ENCODE results near the gene ALDH2.
"Not testable (repeated sequence)": the region's sequence is repeated elsewhere in the genome, so short reads cannot be mapped to it uniquely, and the experiment has no call there.

Gene ALDH2

GRCh38 chr12:111824312-111824711 is 57.6 kb downstream of the ALDH2 start:
- in situ Hi-C loops (cut with MboI; ENCODE audit: low sequenced_read_pairs) = not testable (repeated sequence)

DNA sequence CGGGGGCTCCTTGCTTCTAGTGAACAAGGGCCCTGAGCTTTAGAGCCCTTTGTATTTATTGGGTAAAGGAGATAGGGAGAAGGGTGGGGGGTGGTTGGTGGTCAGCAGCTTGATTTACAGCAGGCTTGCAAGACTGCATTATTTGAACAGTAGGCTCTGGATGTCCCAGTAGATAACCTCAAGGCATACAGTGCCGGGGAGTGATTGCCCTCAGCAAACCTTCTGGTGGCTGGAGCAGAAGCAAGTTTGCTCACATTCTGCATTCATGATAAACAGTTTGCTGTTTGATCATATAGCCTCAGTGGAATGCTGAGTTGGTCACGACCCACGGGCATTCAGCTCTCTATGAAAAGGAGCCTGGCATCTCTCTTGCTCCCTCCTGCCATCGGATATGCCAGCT is 58.8 kb downstream of the ALDH2 start:
- in situ Hi-C loops (cut with MboI; ENCODE audit: low sequenced_read_pairs) = no loop called here

DNA sequence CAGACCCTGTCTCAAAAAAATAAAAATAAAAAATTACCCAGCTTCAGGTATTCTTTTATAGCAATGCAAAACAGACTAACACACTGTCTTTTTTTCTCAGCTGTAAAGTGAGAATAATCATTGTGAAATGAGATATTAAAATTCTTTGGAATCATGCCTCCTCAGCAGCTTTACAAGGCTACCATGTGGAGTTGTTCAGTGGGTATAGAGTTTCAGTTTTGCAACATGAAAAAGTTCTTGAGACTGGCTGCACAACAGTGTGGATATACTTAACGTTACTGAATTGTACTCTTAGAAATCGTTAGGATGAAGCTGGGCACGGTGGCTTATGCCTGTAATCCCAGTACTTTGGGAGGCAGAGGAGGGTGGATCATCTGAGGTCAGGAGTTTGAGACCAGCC is 59.6 kb downstream of the ALDH2 start:
- in situ Hi-C loops (cut with MboI; ENCODE audit: low sequenced_read_pairs) = no loop called here

GRCh38 chr12:111826992-111827391 is 60.3 kb downstream of the ALDH2 start:
- in situ Hi-C loops (cut with MboI; ENCODE audit: low sequenced_read_pairs) = no loop called here

- in situ Hi-C loops (cut with MboI; ENCODE audit: low sequenced_read_pairs) = no loop called here
These were observed 61.2 kb downstream of the ALDH2 start for GRCh38 chr12:111827907-111828306.

GRCh38 chr12:111828338-111828979 is 61.7 kb downstream of the ALDH2 start:
- in situ Hi-C loops (cut with MboI; ENCODE audit: low sequenced_read_pairs) = no loop called here

- in situ Hi-C loops (cut with MboI; ENCODE audit: low sequenced_read_pairs) = not testable (repeated sequence)
These were observed 62.9 kb downstream of the ALDH2 start for GRCh38 chr12:111829635-111830034.

DNA sequence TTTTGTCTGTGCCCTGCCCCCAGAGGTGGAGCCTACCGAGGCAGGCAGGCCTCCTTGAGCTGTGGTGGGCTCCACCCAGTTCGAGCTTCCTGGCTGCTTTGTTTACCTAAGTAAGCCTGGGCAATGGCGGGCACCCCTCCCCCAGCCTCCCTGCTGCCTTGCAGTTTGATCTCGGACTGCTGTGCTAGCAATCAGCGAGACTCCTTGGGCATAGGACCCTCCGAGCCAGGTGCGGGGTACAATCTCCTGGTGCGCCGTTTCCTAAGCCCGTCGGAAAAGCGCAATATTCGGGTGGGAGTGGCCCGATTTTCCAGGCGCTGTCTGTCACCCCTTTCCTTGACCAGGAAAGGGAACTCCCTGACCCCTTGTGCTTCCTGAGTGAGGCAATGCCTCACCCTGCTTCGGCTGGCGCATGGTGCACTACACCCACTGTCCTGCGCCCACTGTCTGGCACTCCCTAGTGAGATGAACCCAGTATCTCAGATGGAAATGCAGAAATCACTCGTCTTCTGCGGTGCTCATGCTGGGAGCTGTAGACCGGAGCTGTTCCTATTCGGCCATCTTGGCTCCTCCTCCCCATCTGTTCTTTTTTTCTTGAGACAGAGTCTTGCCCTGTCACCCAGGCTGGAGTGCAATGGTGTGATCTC is 68.1 kb downstream of the ALDH2 start:
- in situ Hi-C loops (cut with MboI; ENCODE audit: low sequenced_read_pairs) = not testable (repeated sequence)

DNA sequence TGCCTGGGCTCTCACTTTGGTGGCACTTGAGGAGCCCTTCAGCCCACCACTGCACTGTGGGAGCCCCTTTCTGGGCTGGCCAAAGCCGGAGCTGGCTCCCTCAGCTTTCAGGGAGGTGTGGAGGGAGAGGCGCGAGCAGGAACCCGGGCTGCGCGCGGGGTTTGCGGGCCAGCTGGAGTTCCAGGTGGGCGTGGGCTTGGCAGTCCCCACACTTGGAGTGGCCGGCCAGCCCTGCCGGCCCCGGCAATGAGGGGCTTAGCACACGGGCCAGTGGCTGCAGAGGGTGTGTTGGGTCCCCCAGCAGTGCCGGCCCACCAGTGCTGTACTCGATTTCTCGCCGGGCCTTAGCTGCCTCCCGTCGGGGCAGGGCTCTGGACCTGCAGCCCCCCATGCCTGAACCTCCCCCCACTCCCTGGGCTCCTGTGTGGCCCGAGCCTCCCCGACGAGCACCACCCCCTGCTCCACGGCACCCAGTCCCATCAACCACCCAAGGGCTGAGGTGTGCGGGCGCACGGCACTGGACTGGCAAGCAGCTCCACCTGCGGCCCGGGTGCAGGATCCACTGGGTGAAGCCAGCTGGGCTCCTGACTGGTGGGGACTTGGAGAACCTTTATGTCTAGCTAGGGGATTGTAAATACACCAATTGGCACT is 68.9 kb downstream of the ALDH2 start:
- in situ Hi-C loops (cut with MboI; ENCODE audit: low sequenced_read_pairs) = not testable (repeated sequence)

DNA sequence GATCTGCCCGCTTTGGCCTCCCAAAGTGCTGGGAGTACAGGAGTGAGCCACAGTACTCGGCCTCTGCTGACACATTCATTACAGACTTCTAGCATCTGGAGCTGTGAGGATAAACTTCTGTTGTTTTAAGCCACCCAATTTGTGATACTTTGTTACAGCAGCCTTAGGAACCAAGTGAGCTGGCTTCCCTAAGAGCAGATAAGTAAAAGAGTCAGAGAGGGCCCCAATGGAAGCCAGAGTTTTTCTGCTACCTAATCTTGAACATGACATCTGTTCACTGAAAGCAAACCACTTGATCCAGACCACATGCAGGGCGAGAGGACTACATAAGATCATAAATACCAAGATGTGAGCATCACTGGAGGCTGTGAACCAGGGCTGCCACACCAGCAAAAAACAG is 71.6 kb downstream of the ALDH2 start:
- in situ Hi-C loops (cut with MboI; ENCODE audit: low sequenced_read_pairs) = no loop called here

GRCh38 chr12:111840807-111841206 is 74.1 kb downstream of the ALDH2 start:
- in situ Hi-C loops (cut with MboI; ENCODE audit: low sequenced_read_pairs) = no loop called here

DNA sequence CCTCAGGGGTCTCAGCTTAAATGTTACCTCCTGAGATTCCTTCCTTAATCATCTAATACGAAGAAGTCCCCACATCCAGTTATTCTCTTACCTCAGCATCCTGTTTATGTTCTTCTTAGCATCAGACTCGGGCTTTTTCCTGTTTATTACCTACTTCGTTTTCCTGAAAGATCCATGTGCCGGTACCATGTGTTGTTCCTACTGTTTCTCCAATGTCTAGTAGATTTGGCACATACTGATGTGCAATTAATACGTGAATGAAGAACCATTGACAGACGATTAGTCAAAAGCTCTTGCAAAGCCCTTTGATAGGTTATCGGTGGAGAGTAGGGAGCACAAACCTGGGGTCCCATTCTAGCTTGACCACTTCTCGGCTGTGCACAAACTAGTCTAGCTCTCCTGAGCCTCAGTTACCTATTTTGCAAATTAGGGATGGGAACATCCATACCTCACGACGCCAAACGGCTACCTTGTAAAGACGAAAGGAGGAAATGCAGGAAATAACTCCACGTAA is 74.6 kb downstream of the ALDH2 start:
- in situ Hi-C loops (cut with MboI; ENCODE audit: low sequenced_read_pairs) = no loop called here

DNA sequence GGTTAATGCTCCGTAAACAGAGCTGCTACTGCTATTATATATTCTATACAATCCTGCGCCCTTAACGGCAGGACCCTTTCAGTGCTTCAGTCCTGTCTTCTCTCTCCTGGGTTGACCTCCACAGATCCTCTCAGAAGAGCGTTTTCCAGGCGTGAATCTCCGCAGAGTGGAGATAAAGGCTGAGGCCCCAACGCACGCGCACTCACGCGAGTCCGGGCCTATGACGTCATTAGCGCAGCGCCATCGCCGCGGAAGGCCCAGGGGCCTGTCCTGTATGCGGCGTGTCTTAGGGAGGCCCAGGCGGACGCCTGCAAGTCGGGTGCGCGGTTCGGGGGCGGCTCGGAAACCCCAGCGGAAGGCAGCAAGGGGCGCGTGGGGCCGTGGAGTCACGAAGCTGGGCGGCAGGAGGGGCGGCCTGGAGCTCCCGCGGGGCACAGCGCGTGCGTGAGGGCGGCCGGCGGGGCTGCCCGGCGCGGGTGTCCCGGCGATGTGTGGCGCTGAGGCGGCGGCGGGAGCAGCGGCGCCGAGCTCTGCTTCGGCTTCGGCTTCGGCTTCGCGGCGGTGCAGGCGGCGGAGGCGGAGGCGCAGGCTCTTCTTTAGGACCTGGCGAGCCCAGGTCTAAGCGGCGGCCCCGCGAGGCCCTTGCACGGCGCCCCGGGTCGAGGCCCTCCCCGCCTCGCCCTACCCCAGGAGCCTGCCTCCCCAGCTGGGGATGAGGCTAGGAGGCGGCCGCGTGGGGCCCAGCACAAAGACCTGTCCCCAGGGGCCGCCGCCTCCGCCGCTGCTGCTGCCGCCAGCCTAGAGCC is 75.2 kb downstream of the ALDH2 start, which contains the start of gene MAPKAPK5:
MAPKAPK5 (plus strand) TSS at position 479 of the 806 bp plus-strand sequence. CDS start 506 bp downstream, outside the sequence.
- in situ Hi-C loops (cut with MboI; ENCODE audit: low sequenced_read_pairs) = no loop called here

- in situ Hi-C loops (cut with MboI; ENCODE audit: low sequenced_read_pairs) = no loop called here
These were observed 76.0 kb downstream of the ALDH2 start for GRCh38 chr12:111842556-111843396.

- in situ Hi-C loops (cut with MboI; ENCODE audit: low sequenced_read_pairs) = no loop called here
These were observed 79.3 kb downstream of the ALDH2 start for GRCh38 chr12:111846016-111846415.

- in situ Hi-C loops (cut with MboI; ENCODE audit: low sequenced_read_pairs) = no loop called here
These were observed 83.8 kb downstream of the ALDH2 start for GRCh38 chr12:111850526-111850925.

GRCh38 chr12:111858186-111858585 is 91.5 kb downstream of the ALDH2 start:
- in situ Hi-C loops (cut with MboI; ENCODE audit: low sequenced_read_pairs) = no loop called here

DNA sequence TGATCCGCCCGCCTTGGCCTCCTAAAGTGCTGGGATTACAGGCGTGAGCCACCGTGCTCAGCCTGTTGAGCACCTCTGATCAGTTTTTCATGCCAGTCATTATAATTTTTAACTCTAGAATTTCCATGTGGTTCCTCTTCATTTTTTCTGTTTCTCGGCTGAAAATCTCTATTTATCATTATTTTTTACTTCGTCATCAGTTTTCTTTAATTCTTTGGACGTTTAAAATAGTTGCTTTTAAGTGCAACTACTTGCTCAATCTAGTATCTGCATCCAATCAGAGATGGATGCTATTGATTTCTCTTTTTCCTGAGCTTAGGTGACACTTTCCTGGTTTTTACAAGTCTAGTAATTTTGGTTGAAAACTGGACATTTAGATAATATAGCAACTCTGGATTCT is 92.0 kb downstream of the ALDH2 start:
- in situ Hi-C loops (cut with MboI; ENCODE audit: low sequenced_read_pairs) = no loop called here

GRCh38 chr12:111864913-111865312 is 98.2 kb downstream of the ALDH2 start:
- in situ Hi-C loops (cut with MboI; ENCODE audit: low sequenced_read_pairs) = no loop called here
